Stimulated activated CD8-positive, alpha-beta memory T cell treated with anti-CD3 and anti-CD28 coated beads, Interleukin-2, amount 100 ng/mL, for 1 hour (primary cell): ENCODE measurements around the gene TTC28.

Source experiments
- DNase-seq, 2 donors: peaks; one replicate each; pipeline ENCODE4 v3.0.0-alpha.2; 2020; ENCODE audit warnings: low read depth in 2 of 2

Gene TTC28

DNA sequence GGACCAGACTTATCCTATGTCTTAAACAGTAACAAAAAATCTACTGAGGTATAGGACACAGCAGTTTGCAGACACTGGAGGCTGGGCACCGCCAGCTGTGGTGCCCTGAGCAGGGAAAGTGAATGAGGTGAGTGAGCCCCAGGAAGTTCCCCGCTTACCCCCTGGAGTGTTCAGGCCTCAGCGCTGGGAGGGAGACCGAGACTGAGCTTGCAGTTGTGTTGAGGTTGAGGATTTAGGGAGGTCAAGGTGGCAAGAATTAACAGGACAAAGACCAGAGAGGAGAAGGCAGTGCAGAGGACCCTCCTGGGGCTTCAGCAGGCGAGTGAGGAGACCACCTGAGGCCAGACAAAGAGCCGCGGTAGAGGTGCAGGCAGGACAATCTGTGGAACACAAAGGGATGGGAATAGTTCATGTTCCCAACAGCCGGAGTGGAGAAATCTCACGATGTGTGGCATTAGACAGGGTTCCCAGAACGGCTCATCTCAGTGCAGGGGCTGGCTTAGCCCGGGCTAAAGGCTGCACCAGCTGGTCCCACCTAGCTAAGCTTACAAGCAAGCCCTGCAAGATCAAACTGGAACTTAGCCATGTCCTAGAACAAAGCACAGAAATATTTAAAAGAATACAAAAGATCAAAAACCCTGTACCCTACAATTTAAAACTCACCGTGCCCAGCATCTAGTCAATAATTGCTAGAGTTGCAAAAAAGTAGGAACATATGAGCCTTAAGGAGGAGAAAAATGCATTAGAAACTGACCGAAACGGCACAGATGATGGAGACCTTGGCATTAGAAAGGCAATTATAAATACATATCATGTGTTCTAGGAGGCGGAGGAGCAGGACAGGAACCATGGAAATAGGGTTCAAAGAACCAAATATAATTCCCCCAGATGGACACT is 713.2 kb downstream of the TTC28 start:
- no peak for DNase-seq

DNA sequence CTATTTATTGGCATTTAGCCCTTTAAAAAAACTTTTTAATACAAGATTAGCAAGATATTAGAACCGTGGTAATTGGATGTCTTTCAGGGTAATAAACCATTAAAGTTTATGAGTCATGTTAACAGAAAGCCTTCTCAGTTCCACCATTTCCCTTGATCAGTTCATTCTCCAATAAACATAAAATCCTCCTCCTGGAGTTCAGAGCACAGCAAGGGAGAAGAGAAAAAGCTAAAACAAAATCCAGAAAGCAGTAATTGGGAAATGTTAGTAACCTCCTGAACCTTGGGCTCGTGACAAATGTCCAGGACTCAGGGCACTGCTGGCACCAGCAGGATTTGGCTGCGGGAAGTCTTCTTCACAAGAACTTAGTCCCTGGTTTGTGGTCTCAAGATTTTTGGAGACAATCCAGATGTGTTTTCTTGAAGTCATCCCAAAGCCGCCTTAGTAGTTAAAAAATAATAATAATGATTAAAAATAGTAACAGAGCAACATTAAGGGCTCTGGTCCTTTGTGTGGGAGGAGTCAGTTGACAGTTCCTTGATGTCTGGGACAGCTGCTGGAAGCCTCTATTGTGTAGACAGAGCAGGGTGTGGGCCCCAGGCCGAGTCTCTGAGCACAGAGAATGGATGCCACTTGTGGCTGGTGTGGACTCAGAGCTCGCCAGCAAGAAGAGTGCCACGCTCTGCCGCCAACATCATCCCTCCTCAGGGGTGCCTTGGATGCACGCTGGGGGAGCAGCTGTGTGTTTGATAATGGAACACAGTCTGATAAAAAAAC is 717.2 kb downstream of the TTC28 start:
- no peak for DNase-seq

DNA sequence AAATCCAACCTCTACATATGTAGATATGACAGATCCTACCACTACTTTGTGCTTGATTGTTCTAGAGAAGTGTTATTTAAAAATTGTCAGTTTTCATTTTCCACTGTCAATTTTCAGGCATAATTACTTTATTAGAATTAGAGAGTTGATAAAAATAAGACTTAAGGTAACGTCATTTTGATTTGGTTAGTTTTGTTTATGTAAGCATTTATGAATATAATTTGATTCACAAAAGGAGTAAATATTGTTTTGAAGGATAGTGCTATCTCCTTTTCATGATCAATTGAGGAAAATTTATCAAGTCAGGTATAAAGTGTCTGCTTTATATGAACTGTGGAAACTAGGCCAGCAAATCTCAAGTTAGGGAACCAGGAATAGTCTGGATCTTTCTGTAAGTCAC is 718.0 kb downstream of the TTC28 start:
- DNase-seq = no peak

DNA sequence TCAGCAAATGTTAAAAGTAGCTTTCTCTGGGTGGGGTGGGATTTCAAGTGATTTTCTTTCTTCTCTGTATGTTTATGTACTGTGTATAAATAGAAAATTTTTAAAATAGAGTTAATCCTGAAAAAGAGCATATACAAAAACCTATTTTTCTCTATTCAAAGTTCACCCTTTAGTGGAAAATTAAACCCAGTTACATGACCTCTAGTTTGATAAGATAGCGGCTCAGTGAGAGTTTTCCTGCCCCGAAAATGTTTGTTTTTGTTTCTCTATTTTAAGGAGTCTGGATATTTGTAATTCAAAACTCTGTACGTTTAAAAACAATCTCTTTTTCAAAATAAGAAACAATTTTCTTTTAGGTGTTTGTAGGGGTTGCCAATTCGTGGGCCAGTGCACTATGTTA is 718.5 kb downstream of the TTC28 start:
- no peak for DNase-seq

DNA sequence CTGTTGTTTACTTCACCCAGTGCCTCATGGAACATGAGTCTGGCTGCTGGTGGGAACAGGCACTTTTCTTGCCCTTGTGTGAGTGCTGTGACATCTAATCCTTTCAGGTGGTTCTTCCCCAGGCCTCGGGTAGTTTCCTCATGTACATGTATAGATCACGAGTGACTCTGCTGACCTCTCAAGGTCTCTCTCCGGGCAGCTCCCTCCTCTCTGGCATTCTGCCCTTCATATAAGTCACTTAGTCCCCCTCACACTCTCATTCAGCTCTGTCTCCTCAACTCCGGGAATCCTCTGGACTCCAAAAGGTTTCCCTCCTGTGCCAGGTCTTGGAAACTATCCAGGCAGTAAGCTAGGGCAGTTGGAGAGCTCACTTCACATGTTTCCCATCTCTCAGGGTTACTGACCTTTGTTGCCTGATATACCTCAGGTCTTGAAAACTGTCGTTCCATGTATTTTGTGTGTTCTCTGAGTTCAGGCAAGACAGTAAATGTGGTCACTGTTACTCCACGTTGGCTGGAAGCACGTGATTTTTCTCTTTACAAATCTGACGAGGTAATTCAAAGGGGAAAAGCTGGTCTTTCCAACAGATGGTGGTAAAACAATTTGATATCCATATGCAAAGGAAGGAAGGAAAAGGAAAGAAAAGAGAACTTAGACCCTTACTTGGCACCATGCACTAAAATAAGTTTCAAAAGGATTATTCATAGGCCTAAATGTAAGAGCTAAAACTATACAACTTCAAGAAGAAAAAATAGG is 720.1 kb downstream of the TTC28 start:
- no peak for DNase-seq

DNA sequence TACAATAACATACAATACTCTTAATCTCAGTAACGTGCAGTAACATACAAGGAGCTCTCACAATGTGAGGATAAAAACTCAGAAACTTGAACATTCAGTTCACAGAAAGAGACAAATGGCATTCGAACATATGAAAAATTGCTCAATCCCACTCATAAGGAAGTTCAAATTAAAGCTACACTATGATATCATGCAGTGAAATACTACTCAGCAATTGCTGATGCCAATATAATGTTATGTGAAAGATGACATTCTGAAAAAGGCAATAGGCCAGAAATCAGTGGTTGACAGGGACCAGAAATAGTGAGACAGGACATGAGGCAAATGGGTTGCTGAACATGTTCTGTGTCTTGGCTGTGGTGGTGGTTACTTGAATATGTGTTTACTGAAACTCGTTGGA is 726.9 kb downstream of the TTC28 start:
- no peak for DNase-seq

DNA sequence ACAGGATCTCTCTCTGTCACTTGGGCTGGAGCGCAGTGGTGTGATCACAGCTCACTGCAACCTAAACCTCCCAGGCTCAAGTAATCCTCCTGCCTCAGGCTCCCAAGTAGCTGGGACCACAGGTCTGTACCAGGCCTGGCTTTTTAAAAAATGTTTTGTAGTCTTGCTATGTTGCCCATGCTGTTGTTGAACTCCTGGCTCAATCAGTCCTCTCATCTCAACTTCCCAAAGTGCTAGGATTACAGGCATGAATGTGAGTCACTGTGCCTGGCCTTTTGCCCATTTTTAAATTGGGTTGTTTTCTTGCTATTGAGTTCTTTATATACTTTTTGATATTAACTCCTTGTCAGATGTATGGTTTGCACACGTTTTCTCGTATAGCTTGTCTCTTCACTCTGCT is 727.5 kb downstream of the TTC28 start:
- no peak for DNase-seq

DNA sequence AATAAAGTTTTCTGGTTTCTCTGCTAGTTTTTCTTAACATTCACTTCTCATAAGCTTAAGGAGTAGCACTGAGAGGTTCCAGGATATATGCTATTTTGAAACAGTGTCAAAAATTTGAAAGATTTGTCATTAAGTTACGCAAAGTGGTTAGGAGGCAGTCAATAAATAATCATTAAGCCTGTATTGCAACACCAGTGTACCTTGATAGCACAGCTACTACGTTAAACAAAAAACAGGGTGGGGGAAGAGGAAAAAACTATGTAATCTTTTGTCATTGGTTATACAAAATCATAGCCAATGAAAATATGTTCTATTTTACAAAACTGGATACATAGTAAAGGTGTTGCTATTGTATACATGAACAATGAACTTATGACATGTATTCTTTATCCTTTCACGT is 730.2 kb downstream of the TTC28 start:
- no peak for DNase-seq

DNA sequence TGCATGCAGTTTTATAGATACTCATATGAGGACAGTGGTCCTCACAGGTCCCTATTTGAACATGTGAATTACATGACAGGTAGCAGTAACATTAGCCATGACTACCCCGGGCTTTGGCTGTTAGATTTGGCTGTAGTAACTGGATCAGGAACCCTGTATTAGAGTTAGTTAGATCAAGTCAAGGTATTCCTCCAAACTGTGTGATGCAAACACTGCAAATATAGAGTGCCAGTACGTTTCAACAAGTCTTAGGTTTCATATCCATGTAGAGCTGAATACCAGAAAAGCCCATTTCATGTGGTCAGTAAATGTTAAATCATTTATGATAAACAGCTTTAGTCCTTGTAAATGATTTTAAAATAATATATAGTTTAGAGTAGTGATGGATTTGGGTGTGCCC is 731.1 kb downstream of the TTC28 start:
- no peak for DNase-seq

DNA sequence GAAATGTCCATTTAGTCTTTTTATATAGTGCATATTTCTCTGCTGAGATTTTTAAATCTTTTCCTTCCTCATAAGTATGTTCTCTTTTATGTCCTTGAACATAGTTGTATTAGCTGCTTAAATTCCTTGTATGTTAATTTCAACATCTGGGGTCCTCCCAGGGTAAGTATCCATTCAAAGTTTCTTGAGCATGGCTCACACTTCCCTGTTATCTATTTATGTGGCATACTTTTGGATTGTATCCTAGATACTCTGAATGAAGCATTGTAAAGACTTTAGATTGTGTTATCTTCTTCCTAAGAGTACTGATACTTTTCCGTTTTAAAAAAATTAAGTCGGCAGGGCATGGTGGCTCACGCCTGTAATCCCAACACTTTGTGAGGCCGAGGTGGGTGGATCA is 732.2 kb downstream of the TTC28 start:
- no peak for DNase-seq

DNA sequence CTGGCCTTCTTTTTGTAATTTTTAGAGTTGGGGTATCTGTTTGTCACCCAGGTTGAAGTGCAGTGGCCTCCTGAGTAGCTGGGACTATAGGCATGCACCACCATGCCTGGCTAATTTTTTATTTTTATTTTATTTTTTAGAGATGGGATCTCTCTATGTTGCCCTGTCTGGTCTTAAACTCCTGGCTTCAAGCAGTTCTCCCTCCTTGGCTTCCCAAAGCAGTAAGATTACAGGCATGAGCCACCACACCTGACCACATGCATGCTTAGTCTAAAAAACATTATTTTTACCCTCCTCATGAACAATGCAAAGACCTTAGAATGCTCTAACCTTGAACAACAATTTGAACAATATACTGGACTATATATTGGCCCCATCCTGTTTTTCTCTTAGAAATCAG is 738.5 kb downstream of the TTC28 start:
- DNase-seq = no peak

DNA sequence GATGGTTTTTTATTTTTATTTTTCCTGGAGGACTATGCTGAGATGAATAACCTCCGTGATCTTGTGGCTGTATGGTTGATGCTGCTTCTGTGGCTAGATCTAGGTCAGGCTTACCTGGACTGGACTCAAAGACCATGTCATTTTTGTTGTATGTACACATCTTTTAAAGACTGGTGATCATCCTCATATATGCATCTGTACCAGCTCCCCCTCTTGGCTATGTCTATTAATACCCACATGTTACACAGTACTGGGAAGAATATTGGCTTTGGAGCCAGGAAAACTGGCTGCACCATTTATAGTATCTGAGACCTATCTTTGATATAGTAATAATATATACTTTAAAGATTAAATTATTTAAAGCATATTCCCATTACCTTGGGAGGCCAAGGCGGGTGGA is 742.2 kb downstream of the TTC28 start:
- no peak for DNase-seq

DNA sequence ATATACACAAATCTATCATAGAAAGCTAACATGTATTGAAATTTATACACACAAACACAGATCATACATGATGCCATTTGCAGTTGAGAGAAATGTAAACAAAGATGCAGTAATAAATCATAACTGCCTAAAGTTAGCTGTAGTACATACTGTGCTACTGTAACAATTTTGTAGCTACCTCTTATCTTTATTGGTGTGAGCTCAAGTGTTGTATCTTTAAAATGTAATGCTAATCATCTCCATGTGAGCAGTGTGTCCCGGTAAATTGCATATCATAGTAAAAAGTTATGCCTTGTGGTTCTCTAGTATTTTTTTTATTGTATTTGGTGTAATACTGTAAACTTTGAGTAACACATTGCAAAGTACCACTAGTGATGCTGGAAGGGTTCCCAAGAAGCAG is 743.7 kb downstream of the TTC28 start:
- no peak for DNase-seq

DNA sequence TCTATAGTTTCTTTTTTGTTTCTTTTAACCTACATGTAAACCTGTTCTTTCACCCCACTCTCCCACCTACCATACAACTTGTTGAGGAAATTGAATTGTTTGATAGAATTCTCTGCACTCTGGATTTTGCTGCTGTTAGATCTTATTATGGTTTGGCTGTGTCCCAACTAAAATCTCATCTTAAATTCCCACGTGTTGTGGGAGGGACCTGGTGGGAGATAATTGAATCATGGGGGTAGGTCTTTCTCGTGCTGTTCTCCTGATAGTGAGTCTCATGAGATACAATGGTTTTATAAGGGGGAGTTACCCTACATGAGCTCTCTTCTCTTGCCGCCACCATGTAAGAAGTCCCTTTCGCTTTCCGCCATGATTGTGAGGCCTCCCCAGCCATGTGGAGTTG is 745.6 kb downstream of the TTC28 start:
- DNase-seq = no peak

DNA sequence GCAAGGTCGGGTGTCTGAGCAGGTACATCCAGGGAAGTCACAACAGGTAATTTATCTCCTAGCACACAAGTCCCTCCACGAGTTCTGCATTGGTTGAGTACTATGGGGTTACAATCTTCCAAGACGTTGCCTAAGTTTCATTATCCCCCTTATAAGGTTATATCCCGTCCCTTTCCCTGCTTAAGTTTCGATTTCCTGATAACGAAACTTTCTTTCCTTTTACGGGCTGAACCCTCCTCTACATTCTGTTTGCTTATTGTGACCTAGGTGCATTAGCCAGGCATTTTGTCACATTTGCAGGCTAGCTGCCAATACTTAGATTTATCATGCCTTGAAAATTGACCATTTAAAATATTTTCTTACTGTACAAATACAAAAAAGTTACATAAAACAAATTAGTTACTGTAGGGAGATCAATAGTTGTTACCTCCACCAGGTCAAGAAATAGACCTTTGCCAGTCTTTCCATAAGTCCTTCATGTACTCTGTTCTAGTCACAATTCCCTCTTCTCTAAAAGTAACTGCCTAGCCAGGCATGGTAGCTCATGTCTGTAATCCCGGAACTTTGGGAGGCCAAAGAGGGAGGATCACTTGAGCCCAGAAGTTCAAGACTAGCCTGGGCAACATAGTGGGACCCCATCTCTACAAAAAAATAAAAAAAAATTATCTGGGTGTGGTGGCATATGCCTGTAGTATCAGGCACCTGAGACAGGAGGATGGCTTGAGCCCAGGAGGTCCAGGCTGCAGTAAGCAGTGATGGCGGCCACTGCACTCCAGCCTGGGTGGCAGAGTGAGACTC is 746.3 kb downstream of the TTC28 start:
- DNase-seq = no peak

DNA sequence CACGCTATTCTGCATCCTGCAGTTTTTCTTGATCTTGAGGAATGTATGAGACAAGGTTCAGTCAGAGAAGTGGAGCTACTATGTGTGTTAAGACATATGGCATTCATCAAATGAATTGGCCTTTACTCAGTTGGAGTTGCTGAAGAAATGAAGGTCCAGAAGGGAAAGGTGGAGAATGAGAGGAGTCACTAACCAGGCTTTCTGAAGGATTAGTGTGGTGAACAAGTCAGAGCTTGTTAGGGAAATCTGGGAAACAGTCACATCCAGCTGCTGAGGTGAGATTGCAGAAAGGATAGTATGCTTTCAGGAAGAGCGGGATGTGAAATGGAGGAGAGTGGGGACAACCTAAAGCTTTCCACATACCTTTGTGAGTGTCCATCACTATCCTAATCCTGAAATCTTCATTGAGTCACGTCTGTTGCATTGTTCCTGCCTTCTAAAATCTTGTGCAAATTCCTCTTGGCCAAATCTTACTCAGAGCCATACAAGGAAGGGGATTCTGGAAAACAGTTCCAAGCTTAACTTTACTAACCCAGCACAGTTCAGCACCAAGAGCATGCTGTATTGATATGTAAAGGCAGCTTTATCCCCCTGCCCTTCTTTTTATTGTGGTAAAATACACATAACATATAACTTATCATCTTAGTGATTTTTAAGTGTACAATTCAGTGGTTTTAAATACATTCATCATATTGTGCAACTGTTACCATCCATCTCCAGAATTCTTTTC is 749.1 kb downstream of the TTC28 start:
- no peak for DNase-seq
